ENCODE measurements around the gene CASZ1. TPM values are rescaled to one million over a fixed set of nuclear protein-coding genes. Genes with fewer than 3 reads are reported as not detected.

CASZ1 gene
- total and polyA plus RNA-seq, 2 donors (not counting 3 experiments of a cell fraction or from before 2014, with no cell fraction given), result 1.5 to 5.2 TPM

GRCh38 chr1:10674700-10675609, 121.5 kb downstream of the CASZ1 start:
- H3K4me3 ChIP-seq (replicated peaks in 1 of 3; ENCODE audit: insufficient read depth in 1 of 3, low read depth in 1 of 3, low read length in 3 of 3), result no peak overlapping the region
- H3K79me2 ChIP-seq (ENCODE audit: control insufficient read depth, insufficient read depth, low read length), result no peaks in the 10 kb centered on the region
- CTCF ChIA-PET, result no interaction called here
- no peaks in the 10 kb centered on the region for H4K20me1 ChIP-seq (replicated peaks; ENCODE audit: control insufficient read depth, extremely low read depth, insufficient read depth, low read length)
- dilution Hi-C loops (cut with MboI; ENCODE audit: extremely low pct_ligation_motif_present, low sequenced_read_pairs) (no loop called here), intact Hi-C loops (cut with micrococcal nuclease) (no loop called here)
- no peak for DNase-seq (ENCODE audit: low read depth, low spot score)
- peaks cover 0 to 3% of the 10 kb centered on the region in 2 experiments for H3K27me3 ChIP-seq (ENCODE audit: control insufficient read depth in 2 of 2, insufficient read depth in 2 of 2, low read length in 2 of 2)
- no peak for FAIRE-seq
- H2AFZ ChIP-seq (ENCODE audit: low read depth, low read length), result no peak overlapping the region
- no peak overlapping the region for H3K9ac ChIP-seq (replicated peaks; ENCODE audit: extremely low read depth, insufficient read depth, low read length)
- H3K9me3 ChIP-seq (replicated peaks; ENCODE audit: control insufficient read depth, insufficient read depth, low read length), result no peaks in the 10 kb centered on the region
- H3K9me1 ChIP-seq (replicated peaks; ENCODE audit: control insufficient read depth, extremely low read depth, insufficient read depth, low read length), result no peaks in the 10 kb centered on the region
- no peaks in the 10 kb centered on the region for H3K36me3 ChIP-seq (ENCODE audit: control insufficient read depth in 2 of 2, extremely low read depth in 1 of 2, insufficient read depth in 2 of 2, low read length in 2 of 2)
- no peak overlapping the region for H3K4me2 ChIP-seq (ENCODE audit: insufficient read depth, low read length)
- no peak overlapping the region for H3K27ac ChIP-seq (ENCODE audit: insufficient read depth, low read depth, low read length)
- BruUV-seq (replicated peaks), result no TSS peak
- H3K4me1 ChIP-seq (ENCODE audit: control insufficient read depth, extremely low read depth, insufficient read depth, low read length), result no peaks in the 10 kb centered on the region
- POLR2A ChIA-PET, result no interaction called here
- TF ChIP-seq POLR2A (IDR thresholded peaks at IDR 0.05; ENCODE audit: low read depth, low read length), result no peak
- no peak for TF ChIP-seq MYC (IDR thresholded peaks at IDR 0.05; ENCODE audit: low read depth, low read length)
- no peak for TF ChIP-seq GATA2 (IDR thresholded peaks at IDR 0.05; ENCODE audit: insufficient read depth, insufficient read length, low read depth, low read length)
- TF ChIP-seq EZH2 (IDR thresholded peaks at IDR 0.05; ENCODE audit: borderline replicate concordance, low read depth, low read length, severe bottlenecking), result no peak
- TF ChIP-seq CTCF (IDR thresholded peaks at IDR 0.05; ENCODE audit: extremely low read depth in 1 of 2, insufficient read depth in 1 of 2, low read depth in 1 of 2, low read length in 2 of 2), result no peak
- no peak for TF ChIP-seq FOS (IDR thresholded peaks at IDR 0.05; ENCODE audit: borderline replicate concordance, insufficient read depth, low read length)
- TF ChIP-seq JUN (IDR thresholded peaks at IDR 0.05; ENCODE audit: borderline replicate concordance, insufficient read depth, insufficient read length, low read depth), result no peak
- TF ChIP-seq POLR2AphosphoS5 (IDR thresholded peaks at IDR 0.05; ENCODE audit: insufficient read depth, low read depth, low read length), result no peak
- no peak for TF ChIP-seq MAX (IDR thresholded peaks at IDR 0.05; ENCODE audit: insufficient read depth, insufficient read length)
